Activated T-helper 1 cell treated with anti-CD3 and anti-CD28 coated beads, Interleukin-12 subunit alpha, Interleukin-12 subunit beta, Interleukin-2, Interleukin-4 antibody, amounts not matched to agents 30 ng/mL and 10 ng/mL and 1 ng/mL, durations not matched to agents 14 hours and 24 hours and 36 hours (primary cell): ENCODE measurements around the gene ZNF646. TPM values are rescaled to one million over a fixed set of nuclear protein-coding genes. Genes with fewer than 3 reads are reported as not detected.

Experiments used
- DNase-seq: peaks from one replicate; pipeline ENCODE4 v3.0.0; 2021; ENCODE audit warnings: low spot score
- H3K27ac Mint-ChIP-seq: one replicate; pipeline ENCODE4 v1.8.0; 2021; ENCODE audit warnings: mild to moderate bottlenecking, mixed read lengths
- H3K27me3 Mint-ChIP-seq: one replicate; pipeline ENCODE4 v1.8.0; 2022; ENCODE audit warnings: mild to moderate bottlenecking, moderate library complexity, mixed read lengths; ENCODE audit not compliant: insufficient read depth
- H3K36me3 Mint-ChIP-seq: one replicate; pipeline ENCODE4 v1.8.0; 2021; ENCODE audit warnings: low read depth, mixed read lengths
- H3K4me1 Mint-ChIP-seq: one replicate; pipeline ENCODE4 v1.8.0; 2021; ENCODE audit warnings: low read depth, mixed read lengths
- H3K4me3 Mint-ChIP-seq: one replicate; pipeline ENCODE4 v1.8.0; 2021; ENCODE audit warnings: mild to moderate bottlenecking, moderate library complexity, mixed read lengths
- H3K9me3 Mint-ChIP-seq: one replicate; pipeline ENCODE4 v1.8.0; 2021; ENCODE audit warnings: mixed read lengths
- intact Hi-C: fragments of 100-400 bp; cut with micrococcal nuclease; formaldehyde crosslinking; loops from one replicate; pipeline ENCODE4 v1.15.1; 2024
- total RNA-seq: library from RNA; stranded (reverse); gene quantifications from 2 replicates; pipeline ENCODE4 v1.2.3, GENCODE V29; 2022

ZNF646 gene
- total RNA-seq, 1 donor from 2014 or later, result 26.1 TPM

DNA sequence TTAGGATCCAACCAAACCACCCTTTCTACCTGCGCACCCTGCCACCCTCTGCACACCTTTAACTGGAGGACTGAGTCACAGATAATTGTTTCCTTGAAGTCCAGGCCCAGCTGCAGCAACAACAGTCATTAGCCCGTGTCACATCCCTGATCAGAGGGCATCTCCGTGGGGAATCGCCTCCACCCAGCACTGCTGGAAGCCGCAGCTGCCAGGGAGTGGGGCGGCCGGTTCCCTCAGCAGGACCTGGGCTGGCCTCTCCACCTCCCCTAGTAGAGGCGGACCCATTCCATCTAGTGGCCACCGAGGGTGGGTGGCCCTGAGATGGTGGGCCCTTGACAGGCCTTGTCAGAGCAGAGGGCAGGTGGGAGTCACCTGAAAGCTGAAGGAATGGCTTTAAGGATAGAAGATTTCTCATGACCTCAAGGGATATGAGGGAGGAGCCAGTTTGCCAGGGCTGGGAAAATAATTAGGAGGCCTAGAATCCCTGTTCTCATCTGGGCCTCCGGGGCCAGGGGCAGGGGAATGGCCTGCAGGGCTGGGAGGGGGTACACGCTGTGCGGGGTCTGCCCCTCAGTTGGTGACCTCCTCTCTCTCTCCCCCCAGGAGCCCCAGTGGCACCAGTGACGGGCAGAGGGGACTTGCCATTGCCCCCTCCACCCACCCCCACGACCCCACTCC, 8.3 kb downstream of the ZNF646 start:
- DNase-seq, result no peak
- Mint-ChIP-seq H3K27me3 (no peaks in the 10 kb centered on the region), H3K36me3 (peaks cover 26% of the 10 kb centered on the region), H3K9me3 (no peaks in the 10 kb centered on the region), H3K27ac (no peak overlapping the region), H3K4me3 (no peak overlapping the region), H3K4me1 (no peaks in the 10 kb centered on the region)
- intact Hi-C loops, result no loop called here

DNA sequence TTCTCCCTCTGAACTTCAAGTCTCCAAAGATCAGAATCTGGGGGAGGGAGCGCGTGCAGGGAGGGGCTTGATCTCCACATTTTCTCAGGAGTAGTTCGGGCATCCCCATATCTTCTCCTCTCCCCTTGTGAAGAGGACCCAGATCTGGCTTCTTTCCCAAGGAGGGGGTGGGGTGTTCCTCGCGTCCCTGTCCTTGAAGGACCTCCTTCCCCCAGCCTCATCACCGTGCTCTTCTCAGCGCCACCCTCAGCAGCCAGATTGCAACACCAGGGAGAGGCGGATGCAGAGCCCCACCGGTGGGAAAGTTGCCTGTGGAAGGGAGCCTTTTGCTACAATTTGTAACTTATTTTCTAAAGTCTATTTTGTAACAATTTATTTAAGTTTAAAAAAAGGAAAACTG, 8.9 kb downstream of the ZNF646 start:
- H3K36me3 Mint-ChIP-seq, result peaks cover 20% of the 10 kb centered on the region
- H3K4me3 Mint-ChIP-seq, result no peak overlapping the region
- no peak for DNase-seq
- intact Hi-C loops, result no loop called here
- H3K27ac Mint-ChIP-seq, result no peak overlapping the region
- H3K9me3 Mint-ChIP-seq, result no peaks in the 10 kb centered on the region
- H3K4me1 Mint-ChIP-seq, result no peaks in the 10 kb centered on the region
- no peaks in the 10 kb centered on the region for H3K27me3 Mint-ChIP-seq

DNA sequence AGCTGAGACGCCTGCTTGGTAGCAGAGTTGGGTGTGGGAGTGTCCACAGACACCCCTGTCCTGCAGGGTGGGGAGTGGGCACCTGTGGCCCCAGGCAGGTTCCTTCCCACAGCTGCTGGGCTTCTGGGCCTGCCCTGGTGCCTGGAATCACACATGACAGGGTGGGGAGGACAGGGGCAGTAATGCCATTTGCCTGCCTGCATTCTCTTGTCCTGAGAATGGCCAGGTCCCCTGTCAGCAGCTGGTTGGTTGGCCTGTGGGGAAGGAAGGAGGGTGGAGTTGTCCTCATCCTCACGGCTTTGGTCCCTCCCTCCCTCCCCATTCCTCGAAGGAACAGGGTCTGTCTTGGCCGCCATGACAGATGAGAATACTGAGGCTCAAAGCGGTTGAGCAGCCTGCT, 9.3 kb downstream of the ZNF646 start:
- no peak overlapping the region for H3K4me3 Mint-ChIP-seq
- H3K36me3 Mint-ChIP-seq, result peaks cover 17% of the 10 kb centered on the region
- DNase-seq, result no peak
- intact Hi-C loops, result no loop called here
- no peaks in the 10 kb centered on the region for H3K9me3 Mint-ChIP-seq
- no peaks in the 10 kb centered on the region for H3K27me3 Mint-ChIP-seq
- H3K27ac Mint-ChIP-seq, result no peak overlapping the region
- H3K4me1 Mint-ChIP-seq, result no peaks in the 10 kb centered on the region

DNA sequence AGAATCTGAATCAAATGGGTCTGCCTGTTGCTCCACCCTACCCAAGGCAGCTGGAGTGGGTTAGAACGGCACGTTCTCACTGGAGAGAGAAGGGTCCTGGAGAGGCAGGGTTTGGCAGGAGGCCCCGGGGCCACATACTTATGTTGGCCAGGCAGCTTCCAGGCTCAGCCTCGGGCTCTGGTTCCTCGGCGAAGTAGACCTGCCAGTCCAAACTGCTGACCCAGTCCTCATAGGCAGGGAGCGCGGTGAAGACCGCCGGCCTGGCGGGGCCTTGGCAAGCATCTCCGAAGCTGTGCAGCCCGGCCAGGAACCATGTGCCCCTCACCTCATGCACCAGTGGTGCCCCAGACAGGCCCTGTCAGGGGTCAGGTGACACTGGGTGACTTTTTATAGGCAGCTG, 9.8 kb downstream of the ZNF646 start:
- H3K27ac Mint-ChIP-seq, result no peak overlapping the region
- H3K4me1 Mint-ChIP-seq, result no peaks in the 10 kb centered on the region
- H3K27me3 Mint-ChIP-seq, result no peaks in the 10 kb centered on the region
- peaks cover 13% of the 10 kb centered on the region for H3K36me3 Mint-ChIP-seq
- H3K9me3 Mint-ChIP-seq, result no peaks in the 10 kb centered on the region
- no peak for DNase-seq
- intact Hi-C loops, result no loop called here
- no peak overlapping the region for H3K4me3 Mint-ChIP-seq

DNA sequence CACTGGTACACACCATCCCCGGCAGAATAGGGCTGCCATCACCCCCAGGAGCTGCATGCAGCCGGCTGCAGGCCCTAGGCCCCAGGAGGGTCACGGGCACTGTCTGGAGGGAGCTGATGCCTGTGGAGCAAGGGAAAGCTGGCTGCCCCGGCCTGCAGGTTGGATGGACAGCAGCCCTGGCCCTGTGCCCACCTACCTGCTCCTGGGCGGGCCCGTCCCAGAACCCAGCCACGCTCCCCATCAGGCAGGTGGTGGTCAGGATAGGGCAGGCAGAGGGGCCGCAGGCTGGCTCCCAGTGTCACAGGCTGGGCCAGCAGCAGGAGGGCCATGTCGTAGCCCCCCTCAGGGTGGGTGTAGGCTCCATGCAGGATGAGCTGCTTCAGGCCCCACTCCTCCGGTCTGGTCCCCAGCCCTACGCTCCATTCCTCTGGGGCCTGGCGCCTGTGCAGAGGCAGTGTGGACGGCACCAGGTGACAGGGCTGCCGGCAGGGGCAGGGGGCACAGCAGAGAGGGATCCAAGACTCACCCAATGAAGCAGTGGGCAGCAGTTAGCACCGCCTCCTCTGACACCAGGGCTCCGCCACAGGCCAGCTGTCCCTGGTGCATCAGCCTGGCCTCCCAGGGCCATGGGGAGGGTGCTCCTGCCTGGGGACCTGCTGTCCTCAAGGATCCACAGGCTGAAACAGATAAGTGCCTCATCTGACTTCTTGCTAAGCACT, 10.5 kb downstream of the ZNF646 start:
- Mint-ChIP-seq H3K4me3 (no peak overlapping the region), H3K27ac (no peak overlapping the region), H3K27me3 (no peaks in the 10 kb centered on the region), H3K36me3 (peaks cover 12% of the 10 kb centered on the region), H3K9me3 (no peaks in the 10 kb centered on the region), H3K4me1 (no peaks in the 10 kb centered on the region)
- DNase-seq, result no peak
- intact Hi-C loops, result no loop called here

DNA sequence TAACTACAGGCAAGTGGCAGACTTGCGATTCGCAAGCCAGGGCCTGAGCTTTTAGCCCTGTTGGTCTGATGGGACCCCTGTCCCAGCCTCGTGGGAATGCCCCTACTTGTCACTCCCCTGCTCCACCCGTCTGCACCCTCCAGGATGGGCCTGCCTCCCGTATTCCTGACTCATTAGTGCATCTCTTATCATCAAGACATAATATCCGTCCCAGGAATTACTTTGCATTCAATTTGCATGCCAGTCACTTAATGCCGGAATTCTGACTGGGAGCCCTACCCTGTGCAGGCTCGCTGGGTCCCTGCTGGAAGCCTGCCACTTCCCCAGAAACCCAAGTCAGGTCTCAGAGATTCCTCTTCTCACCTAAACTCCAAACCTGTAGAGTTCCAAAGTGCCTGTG, 11.2 kb downstream of the ZNF646 start:
- Mint-ChIP-seq H3K4me1 (no peaks in the 10 kb centered on the region), H3K36me3 (peaks cover 13% of the 10 kb centered on the region), H3K9me3 (no peaks in the 10 kb centered on the region), H3K27ac (no peak overlapping the region), H3K4me3 (no peak overlapping the region), H3K27me3 (no peaks in the 10 kb centered on the region)
- DNase-seq, result no peak
- intact Hi-C loops, result no loop called here

DNA sequence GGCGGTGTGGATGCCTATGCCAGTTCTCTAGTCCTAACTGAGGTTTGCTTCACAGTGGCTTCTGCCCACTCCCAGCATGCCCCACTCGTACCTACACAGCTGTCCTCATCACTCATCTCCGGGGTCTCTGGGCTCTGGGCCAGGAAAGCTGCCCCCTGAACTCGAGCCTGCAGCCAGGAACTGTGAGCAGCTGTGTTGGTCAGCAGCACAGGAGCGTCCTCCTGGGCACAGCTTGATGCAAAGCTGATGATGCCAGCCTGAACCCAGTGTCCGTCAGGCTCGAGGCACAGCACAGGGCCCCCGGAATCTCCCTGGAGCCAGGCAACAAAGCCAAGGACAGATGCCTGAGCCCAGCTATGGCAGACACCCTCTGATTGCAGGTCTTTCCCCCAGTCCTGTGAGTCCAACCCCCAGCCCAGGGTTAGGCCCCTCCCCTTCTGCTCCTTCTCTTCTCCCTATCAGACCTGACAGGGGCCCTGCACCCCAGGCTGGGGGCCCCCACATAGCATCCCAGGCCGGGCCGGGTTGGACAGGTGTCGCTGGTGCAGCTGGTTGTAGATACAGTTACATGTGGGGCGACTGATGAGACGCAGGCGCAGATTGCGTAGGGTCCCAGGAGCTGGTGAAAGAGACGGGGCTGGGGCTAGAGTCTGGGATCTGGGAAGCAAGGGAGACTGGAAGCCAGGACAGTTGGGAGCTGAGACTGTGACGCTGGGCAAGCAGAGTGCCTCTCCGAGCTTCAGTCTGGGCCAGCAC, 11.8 kb downstream of the ZNF646 start:
- Mint-ChIP-seq H3K9me3 (no peaks in the 10 kb centered on the region), H3K4me1 (no peaks in the 10 kb centered on the region), H3K4me3 (no peak overlapping the region), H3K36me3 (peaks cover 13% of the 10 kb centered on the region), H3K27me3 (no peaks in the 10 kb centered on the region), H3K27ac (no peak overlapping the region)
- DNase-seq, result no peak
- intact Hi-C loops, result no loop called here

DNA sequence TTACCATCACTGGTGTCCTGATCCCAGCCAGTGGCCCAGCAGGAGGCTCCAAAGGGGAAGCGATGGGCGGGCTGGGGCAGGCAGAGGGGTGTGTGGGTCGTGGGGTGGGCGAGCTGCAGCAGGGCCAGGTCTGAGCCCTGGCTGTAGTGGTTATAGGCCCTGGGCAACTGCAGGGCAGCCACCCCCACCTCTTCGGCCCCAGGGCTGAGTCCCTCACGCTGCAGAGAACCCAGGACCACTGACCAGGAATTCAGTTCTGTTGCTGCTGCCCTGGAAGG, 12.3 kb downstream of the ZNF646 start:
- DNase-seq, result no peak
- Mint-ChIP-seq H3K27ac (no peak overlapping the region), H3K27me3 (no peaks in the 10 kb centered on the region), H3K9me3 (no peaks in the 10 kb centered on the region), H3K36me3 (peaks cover 13% of the 10 kb centered on the region), H3K4me1 (no peaks in the 10 kb centered on the region), H3K4me3 (no peak overlapping the region)
- intact Hi-C loops, result no loop called here

DNA sequence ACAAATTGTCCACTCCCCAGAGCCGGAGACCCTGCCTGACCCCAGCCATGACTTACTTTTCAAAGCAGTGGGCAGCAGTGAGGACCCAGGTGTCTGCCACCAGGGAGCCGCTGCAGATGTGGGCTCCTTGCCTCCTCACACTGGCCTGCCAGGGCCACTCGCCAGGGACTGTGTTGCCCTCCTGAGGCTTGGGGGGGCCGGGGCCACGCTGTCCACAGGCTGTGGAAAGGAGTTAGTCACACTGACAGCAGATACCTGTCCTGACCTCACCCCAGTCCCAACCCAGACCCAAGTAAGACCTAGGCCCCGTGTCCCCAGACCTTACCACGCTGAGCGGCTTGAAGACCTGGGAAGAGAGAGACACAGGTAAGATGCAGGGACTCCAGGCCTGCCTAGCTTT, 13.3 kb downstream of the ZNF646 start:
- Mint-ChIP-seq H3K9me3 (no peaks in the 10 kb centered on the region), H3K27ac (no peak overlapping the region), H3K27me3 (no peaks in the 10 kb centered on the region), H3K4me3 (no peak overlapping the region), H3K36me3 (peaks cover 10% of the 10 kb centered on the region), H3K4me1 (peaks cover 3% of the 10 kb centered on the region)
- no peak for DNase-seq
- intact Hi-C loops, result no loop called here

DNA sequence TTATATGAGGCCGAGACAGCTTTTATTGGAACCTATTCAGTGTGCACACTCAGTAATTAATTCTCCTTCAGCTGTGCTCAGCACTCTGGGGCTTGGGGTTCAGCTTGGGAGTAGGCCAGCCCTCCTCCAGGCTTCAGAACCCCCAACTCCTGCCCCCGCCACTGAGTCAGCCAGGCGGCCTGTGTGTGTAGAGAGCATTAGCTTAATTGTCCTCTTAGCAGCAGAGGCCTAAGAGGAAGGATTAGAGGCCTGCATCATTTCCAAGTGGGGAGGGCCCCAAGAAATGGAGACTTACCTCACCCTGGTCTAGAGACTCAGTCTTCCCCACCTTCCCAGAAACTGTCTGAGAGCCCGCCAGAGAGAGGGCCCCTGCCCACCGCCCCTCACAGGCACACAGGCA, 13.7 kb downstream of the ZNF646 start:
- Mint-ChIP-seq H3K27ac (no peak overlapping the region), H3K27me3 (no peaks in the 10 kb centered on the region), H3K36me3 (peaks cover 10% of the 10 kb centered on the region), H3K9me3 (no peaks in the 10 kb centered on the region), H3K4me1 (peaks cover 6% of the 10 kb centered on the region), H3K4me3 (no peak overlapping the region)
- intact Hi-C loops, result no loop called here
- DNase-seq, result no peak

DNA sequence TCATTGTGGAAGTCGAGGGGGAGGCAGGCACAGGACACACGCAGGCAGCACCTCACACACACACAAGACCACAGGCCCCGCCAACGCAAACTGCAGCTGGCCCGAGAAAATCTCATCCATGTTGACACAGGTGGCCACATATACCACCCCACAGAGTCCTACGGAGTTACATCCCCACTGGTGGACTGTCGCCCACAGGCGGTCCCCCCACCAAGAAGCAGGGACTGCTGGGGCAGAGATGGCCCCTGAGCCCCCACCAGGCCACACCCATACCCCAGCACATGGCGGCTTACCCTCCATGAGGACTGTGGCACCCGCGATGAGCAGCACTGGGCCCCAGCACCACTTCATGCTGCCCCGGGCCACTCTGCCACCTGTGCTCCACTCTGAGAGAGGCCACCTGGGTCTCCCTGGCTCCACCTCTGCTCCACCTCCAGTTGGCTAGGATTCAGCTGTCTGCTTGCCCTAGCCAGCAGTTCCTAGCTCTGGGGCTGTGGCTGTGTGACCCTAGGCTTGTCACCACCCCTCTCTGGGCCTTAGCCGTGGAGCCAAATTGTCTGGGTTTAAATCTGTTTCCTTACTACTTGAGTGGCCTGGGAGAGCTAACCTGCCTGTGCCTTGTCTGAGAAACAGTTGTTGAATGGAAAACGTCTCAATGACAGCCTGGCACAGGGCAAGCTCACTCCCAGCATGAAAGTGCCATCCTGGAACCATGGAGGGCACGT, 14.4 kb downstream of the ZNF646 start, which contains the start of gene PRSS53:
Gene PRSS53 (minus strand): TSS at position 485 of the 725 bp plus-strand sequence. CDS start 134 bp downstream, at position 351.
- H3K36me3 Mint-ChIP-seq, result peaks cover 10% of the 10 kb centered on the region

DNA sequence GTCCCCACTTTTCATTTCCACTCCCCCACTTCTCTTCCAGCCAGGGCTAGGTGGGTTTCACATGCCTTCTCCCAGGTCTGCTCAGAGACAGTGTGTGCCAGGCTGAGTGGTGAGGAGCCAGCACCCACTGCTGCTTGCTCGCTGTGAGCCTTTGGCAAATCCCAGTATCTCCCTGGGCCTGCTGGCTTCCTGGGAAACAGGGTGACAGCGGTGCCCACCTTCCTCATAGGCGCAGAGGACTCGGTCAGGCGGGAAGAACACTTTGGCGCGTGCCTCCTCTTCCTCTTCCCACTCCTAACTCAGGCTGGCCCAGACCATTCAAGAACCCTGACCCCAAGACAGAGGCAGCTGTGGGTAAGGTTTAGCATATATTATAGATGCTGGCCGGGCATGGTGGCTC, 15.0 kb downstream of the ZNF646 start:
- H3K4me3 Mint-ChIP-seq, result no peak overlapping the region
- H3K27me3 Mint-ChIP-seq, result no peaks in the 10 kb centered on the region
- no peak for DNase-seq
- no peaks in the 10 kb centered on the region for H3K9me3 Mint-ChIP-seq
- peaks cover 10% of the 10 kb centered on the region for H3K36me3 Mint-ChIP-seq
- H3K4me1 Mint-ChIP-seq, result peaks cover 12% of the 10 kb centered on the region
- intact Hi-C loops, result no loop called here
- H3K27ac Mint-ChIP-seq, result no peak overlapping the region

More for the DNA sequence above, 14.4 kb downstream of the ZNF646 start, which contains the start of gene PRSS53:
- DNase-seq, result no peak
- Mint-ChIP-seq H3K27me3 (no peaks in the 10 kb centered on the region), H3K4me3 (no peak within 1 kb of the TSS), H3K4me1 (peaks cover 6% of the 10 kb centered on the region), H3K9me3 (no peaks in the 10 kb centered on the region), H3K27ac (no peak within 1 kb of the TSS)
- intact Hi-C loops, result no loop called here

DNA sequence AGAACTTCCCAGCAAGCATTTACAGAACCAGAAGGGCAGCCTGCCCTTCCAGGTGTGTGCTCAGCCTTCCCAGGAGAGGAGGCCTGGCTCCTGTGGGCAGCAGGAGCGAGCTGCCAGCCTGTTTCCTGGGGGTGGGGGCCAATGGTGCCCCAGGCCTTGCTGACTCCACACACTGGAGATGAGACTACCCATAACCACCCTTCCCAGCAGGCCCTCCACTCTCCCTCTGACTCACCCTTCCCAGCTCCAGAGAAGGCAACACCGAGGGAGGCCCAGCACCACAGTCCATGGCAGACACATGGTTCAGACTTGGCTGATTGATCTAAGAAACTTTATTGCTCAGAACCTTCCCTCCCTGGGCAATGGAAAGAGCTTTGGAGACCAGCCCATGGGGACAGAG, 16.3 kb downstream of the ZNF646 start:
- intact Hi-C loops, result loop anchor here (5.0 kb wide), 1 partner anchor 352 kb away; the partner anchor contains the start of gene ZNF843
- no peaks in the 10 kb centered on the region for H3K9me3 Mint-ChIP-seq
- no peak for DNase-seq
- peaks cover 18% of the 10 kb centered on the region for H3K4me1 Mint-ChIP-seq
- no peaks in the 10 kb centered on the region for H3K27me3 Mint-ChIP-seq
- H3K36me3 Mint-ChIP-seq, result peaks cover 8% of the 10 kb centered on the region
- H3K27ac Mint-ChIP-seq, result peak overlapping the region; percentile 23
- H3K4me3 Mint-ChIP-seq, result no peak overlapping the region
